NB4 (cell line): Measurements from ENCODE around the gene IRS1.

Experiments
- POLR2A ChIP-seq: IDR thresholded peaks from 2 replicates; pipeline ENCODE4 v1.6.1; 2011; ENCODE audit warnings: mild to moderate bottlenecking; ENCODE audit not compliant: insufficient read length; ENCODE audit errors: extremely low read depth
- TF ChIP-seq, protein P1 (sequence below): IDR thresholded peaks from one replicate; pipeline ENCODE4 v1.5.1; 2012; ENCODE audit warnings: low read depth, low read length

DNA sequence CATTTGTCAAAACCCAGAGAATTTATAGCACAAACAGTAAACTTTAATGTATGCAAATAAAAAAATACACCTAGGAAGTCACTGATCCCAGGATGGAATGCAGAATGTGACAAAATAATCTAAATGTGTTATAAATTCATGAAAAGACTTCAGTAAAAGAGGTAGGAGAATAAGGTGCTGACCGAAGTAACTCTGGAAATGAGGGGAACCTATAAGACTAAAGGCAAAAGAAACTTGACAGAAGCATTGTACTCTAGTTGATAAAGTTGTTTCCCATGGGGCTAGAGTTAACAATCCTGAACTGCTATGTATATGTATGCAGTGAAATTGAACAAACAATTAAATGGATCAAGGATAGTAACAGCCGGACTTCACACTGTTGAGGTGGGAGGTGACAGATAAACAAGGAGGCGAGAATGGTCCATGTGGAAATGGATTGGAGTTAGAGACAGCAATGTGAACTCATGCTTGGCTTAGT, 24.5 kb downstream of the IRS1 start:
- TF ChIP-seq, protein P1, sequence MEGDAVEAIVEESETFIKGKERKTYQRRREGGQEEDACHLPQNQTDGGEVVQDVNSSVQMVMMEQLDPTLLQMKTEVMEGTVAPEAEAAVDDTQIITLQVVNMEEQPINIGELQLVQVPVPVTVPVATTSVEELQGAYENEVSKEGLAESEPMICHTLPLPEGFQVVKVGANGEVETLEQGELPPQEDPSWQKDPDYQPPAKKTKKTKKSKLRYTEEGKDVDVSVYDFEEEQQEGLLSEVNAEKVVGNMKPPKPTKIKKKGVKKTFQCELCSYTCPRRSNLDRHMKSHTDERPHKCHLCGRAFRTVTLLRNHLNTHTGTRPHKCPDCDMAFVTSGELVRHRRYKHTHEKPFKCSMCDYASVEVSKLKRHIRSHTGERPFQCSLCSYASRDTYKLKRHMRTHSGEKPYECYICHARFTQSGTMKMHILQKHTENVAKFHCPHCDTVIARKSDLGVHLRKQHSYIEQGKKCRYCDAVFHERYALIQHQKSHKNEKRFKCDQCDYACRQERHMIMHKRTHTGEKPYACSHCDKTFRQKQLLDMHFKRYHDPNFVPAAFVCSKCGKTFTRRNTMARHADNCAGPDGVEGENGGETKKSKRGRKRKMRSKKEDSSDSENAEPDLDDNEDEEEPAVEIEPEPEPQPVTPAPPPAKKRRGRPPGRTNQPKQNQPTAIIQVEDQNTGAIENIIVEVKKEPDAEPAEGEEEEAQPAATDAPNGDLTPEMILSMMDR = no peak
- no peak for TF ChIP-seq POLR2A
